GM21737 (cell line): ENCODE data around the gene RAB36.

Source experiments
- ATAC-seq: cut with Tn5 transposase; IDR thresholded peaks from one replicate; pipeline ENCODE4 v1.9.1; 2021; ENCODE audit warnings: mild to moderate bottlenecking, moderate library complexity; ENCODE audit not compliant: unreplicated experiment

The RAB36 gene

GRCh38 chr22:23180893-23181720 lies 35.8 kb downstream of the RAB36 start:
- no peak for ATAC-seq

GRCh38 chr22:23181721-23182308 lies 36.5 kb downstream of the RAB36 start:
- ATAC-seq = no peak

DNA sequence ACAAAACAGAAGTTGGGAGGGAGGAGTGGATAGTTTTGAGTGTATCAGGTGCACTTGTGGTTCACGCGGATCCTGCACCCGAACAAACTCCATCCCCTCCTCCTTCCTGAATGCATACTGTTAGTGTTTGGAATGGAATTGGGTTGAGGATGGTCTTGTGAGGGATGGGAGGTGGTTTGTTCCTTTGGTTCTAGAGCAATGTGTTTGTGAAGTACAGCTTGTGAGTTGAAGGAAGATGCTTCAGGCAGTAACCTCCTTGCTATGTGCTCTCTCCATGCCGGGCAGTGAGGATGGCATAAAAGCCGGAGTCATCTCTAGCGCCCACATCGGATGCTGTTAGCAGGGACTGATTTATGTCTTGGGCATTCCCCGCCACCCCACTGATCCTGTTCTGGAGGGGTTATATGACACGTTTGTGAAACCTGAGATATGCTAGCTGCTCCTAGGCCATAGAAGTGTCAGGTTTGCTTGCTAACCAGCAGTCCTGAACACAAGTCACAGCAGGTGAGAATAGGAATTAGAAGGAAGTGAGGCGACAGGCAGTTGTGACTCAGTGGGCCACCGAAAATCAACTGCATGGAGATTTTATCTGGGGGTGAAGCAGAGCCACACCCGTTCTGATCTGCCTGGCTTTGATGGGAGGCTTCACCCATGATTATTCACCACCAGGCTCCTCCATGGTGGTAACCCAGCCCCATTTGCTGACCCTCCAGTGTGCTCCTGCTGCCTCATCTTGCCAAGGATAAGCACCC lies 37.2 kb downstream of the RAB36 start:
- ATAC-seq = no peak

DNA sequence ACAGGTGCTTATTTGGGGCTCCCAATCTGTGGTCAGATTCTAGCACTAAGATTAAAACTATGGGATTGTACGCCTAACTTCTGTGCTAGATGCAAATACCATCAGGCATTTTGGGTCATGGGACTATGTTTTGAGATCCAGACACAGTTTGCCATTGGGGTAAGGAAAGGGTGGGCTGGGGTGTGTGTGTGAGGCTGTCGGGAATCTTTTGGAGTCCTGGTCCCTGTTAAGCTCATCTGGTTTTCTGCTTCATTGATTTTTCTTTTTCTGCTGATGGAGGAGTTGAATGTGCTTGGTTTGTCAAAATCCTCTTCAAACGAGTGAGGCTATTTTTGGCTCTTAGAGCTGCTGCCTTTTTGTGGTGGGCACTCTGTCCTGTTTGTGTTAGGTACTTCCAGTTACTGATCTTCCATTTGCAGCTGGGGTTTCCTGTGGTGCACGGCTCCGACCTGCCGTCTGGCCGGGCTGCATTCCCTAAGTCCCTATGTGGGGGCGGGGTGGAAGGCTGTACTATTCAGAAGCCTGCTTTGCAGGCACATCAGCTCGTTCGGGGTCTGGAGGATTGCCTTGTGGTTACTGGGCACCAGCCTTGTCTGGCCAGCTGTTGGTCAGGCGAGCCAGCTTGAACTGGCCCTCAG lies 37.9 kb downstream of the RAB36 start:
- no peak for ATAC-seq

GRCh38 chr22:23184100-23184763 lies 39.0 kb downstream of the RAB36 start:
- ATAC-seq = no peak

DNA sequence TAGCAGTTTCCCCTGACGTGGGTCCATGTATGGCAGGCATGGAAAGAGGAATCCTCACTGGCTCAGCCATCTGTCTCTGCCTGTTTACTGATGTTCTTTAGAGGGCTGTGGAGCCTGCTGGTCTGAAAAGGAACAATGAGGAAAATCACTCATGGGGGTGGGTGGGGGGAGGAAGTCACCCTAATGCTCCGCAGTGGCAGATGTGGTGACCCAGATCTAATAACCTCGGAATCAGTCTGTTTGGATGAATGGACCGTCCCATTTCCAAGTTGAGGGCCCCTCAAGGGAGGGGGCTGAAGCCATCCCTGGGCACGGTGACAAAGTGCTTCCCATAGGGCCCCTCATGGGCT lies 39.5 kb downstream of the RAB36 start:
- no peak for ATAC-seq

- no peak for ATAC-seq
Observed at GRCh38 chr22:23187211-23187610, 41.9 kb downstream of the RAB36 start.

DNA sequence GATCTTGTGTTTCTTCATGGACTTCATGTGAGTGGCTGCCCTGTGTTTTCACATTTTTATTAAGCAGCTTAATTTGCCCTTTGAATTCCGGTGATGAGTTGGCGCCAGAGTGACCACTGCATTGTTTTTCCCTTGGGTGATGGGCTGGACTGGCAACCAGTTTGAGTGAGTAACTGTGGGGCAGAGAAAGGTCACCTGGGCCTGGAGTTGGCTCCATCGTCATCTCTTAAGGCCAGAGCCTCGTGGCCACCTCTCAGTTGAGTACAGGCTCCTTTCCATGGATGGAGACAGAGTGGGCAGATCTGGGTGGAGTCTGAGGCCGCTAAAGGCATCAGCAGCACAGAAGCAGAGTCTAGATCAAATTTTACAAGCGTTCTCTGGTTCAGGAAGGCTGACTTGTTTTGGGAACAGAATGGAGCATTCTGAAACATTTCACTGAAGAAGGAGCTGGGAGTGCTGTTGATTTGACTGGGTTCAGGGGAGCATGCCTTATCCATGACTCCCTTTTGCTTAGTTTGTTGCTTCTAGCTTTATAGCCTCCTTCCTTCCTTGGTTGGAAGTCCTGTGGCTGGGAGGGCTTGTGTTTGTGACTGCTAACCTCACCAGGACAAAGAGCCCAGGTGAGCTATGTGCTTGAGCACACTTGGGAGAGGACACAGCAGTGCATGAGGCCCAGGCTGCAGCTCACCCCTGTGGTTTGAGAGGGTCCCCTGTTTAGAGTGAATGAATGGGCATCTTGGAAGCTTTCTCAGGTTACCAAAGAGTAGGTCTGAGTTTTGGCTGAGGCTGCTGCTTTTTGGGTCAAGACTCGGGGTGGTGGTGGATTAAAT lies 42.8 kb downstream of the RAB36 start:
- no peak for ATAC-seq

GRCh38 chr22:23190526-23190925 lies 45.2 kb downstream of the RAB36 start:
- ATAC-seq = no peak

DNA sequence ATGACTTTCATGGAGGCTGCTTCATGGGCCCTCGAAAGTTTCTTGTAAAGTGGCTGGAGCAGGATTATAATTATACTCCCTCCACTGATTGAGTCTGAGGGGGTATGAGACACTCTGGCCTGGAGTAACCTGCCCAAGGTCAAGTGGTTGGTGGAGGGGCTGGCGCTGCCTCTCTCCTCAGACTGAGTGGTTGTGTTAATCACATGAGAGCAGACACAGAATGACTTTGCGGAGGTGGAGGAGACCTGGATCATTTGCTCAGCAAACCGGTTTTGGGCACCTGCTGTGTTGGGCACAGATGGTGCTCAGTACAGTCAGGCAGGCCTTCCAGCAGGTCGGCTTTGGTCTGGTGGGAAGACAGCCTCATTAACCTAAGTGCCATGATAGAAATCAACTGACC lies 46.9 kb downstream of the RAB36 start:
- ATAC-seq = no peak

GRCh38 chr22:23192558-23192957 lies 47.3 kb downstream of the RAB36 start:
- ATAC-seq = no peak

- no peak for ATAC-seq
Observed at GRCh38 chr22:23193196-23193827, 48.0 kb downstream of the RAB36 start.

GRCh38 chr22:23193882-23194281 lies 48.6 kb downstream of the RAB36 start:
- ATAC-seq = no peak

- ATAC-seq = no peak
Observed at GRCh38 chr22:23196165-23196564, 50.9 kb downstream of the RAB36 start.

GRCh38 chr22:23197836-23198235 lies 52.6 kb downstream of the RAB36 start:
- ATAC-seq = no peak

DNA sequence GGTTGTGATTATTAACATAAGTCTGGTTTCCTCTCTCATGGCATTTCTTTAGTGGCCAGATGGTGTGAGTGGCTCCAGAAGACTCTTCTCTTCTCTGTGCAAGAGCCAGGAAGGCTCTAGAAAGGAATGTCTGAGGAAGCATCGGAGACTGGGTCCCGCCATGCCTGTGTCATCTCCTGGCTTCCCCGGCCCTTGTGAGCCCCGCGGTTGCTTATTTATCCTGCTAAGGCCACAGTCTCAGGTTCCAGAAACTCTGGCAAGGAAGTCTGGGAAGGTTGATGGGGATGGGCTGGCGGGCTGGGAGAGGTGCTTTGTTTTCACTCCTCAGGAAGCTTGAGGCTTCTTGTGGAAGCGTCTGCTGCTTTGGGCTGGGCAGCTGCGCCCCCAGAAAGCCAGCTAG lies 53.9 kb downstream of the RAB36 start:
- ATAC-seq = no peak

- ATAC-seq = no peak
Observed at GRCh38 chr22:23200898-23201297, 55.6 kb downstream of the RAB36 start.

DNA sequence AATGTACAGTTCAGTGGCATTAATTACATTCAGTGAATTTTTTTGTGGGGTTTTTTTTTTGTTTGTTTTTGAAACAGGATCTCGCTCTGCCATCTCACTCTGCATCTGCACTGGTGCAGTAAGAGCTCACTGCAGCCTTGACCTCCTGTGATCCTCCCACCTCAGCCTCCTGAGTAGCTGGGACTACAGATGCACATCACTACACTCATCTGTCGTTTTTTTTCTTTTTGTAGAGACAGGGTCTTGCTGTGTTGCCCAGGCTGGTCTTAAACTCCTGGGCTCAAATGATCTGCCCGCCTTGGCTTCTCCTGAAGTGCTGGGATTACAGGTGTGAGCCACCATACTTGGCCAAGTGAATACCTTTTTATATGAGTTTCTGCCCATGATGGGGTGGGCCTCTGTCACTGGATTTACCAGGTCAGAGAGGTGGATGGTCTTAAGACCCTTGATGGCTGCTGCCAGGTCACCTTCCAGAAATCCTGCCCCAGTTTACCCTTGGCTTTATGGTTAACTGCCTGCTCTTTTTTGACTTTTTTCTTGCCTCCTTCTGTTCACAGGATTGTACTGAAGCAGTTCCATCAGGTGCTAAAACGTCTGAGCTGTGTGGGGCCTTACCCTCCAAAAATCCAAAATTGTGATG lies 57.7 kb downstream of the RAB36 start:
- no peak for ATAC-seq

GRCh38 chr22:23203452-23204124 lies 58.3 kb downstream of the RAB36 start:
- no peak for ATAC-seq
